GM12878 (cell line): ENCODE data around the gene TIMM10B. TPM values are rescaled to one million over a fixed set of nuclear protein-coding genes. Genes with fewer than 3 reads are reported as not detected.

Experiments
- ATAC-seq: fragments of 200-7000 bp; cut with Tn5 transposase; 3 replicates; pipeline ENCODE4 v1.9.1; 2020; ENCODE audit warnings: mild to moderate bottlenecking, moderate library complexity
- Bru-seq: library from RNA; stranded (reverse); fragments of 400-500 nt; gene quantifications from one replicate; lab custom pipeline; 2021; lab: Mats Ljungman, UMichigan
- BruChase-seq, 2 experiments: library from RNA; stranded (reverse); fragments of 400-500 nt; gene quantifications; one replicate each; lab custom pipeline; 2021; lab: Mats Ljungman, UMichigan
- BruUV-seq: library from RNA; stranded (reverse); fragments of 400-500 nt; replicated peaks from 2 replicates; lab custom pipeline; 2021; lab: Mats Ljungman, UMichigan
- CTCF ChIA-PET: fragments of 300-600 bp; sonication (Branson Sonifier 250); formaldehyde crosslinking; extraction: SDS; loops from one replicate; lab custom pipeline; 2021; ENCODE audit warnings: inconsistent platforms; lab: Yijun Ruan, JAX
- POLR2A ChIA-PET: fragments of 350-600 bp; formaldehyde crosslinking; extraction: SDS; loops from one replicate; lab custom pipeline; 2021; ENCODE audit warnings: inconsistent platforms; lab: Charles Lee
- RAD21 ChIA-PET: fragments of 300-600 bp; sonication (Branson Sonifier 250); formaldehyde crosslinking; loops from one replicate; lab custom pipeline; 2023; ENCODE audit warnings: antibody characterized with exemption; ENCODE audit not compliant: unreplicated experiment; lab: Charles Lee
- SMC1A ChIA-PET: fragments of 300-600 bp; sonication (Branson Sonifier 250); formaldehyde crosslinking; loops from one replicate; lab custom pipeline; 2023; ENCODE audit not compliant: unreplicated experiment, uncharacterized antibody; lab: Charles Lee
- DNase-seq: peaks from one replicate; pipeline ENCODE4 v3.0.0-alpha.2; 2011; ENCODE audit warnings: low read depth, low spot score
- FAIRE-seq: peaks from 3 replicates; lab custom pipeline; 2011; peaks lifted over from hg19 to GRCh38; lab: Jason Lieb, UNC
- H2AFZ ChIP-seq: 2 replicates; pipeline ENCODE4 v1.6.0; 2011; ENCODE audit warnings: low read depth, low read length, control low read depth; ENCODE audit not compliant: control insufficient read depth
- H3K27ac ChIP-seq: 2 replicates; pipeline ENCODE4 v1.5.1; 2011; ENCODE audit warnings: control low read depth; ENCODE audit not compliant: control insufficient read depth, insufficient read depth
- H3K27me3 ChIP-seq, 2 experiments: replicated peaks in 1 of 2; 2 replicates each; pipeline versions ENCODE4 v1.6.0 to v1.6.1; 2011; ENCODE audit warnings: low read length in 1 of 2; ENCODE audit not compliant: control insufficient read depth in 2 of 2, insufficient read depth in 2 of 2
- H3K36me3 ChIP-seq, 2 experiments: 2 replicates each; pipeline ENCODE4 v1.5.1; 2011; ENCODE audit warnings: low read length in 1 of 2; ENCODE audit not compliant: control insufficient read depth in 2 of 2, insufficient read depth in 2 of 2
- H3K4me1 ChIP-seq: 2 replicates; pipeline ENCODE4 v1.6.1; 2011; ENCODE audit warnings: mild to moderate bottlenecking, low read length, moderate library complexity, mixed read lengths; ENCODE audit not compliant: control insufficient read depth, insufficient read depth
- H3K4me2 ChIP-seq: 2 replicates; pipeline ENCODE4 v1.6.0; 2011; ENCODE audit warnings: control low read depth; ENCODE audit not compliant: control insufficient read depth, insufficient read depth
- H3K4me3 ChIP-seq: fragments of 200-600 bp; sonication (generic); 2 replicates; pipeline ENCODE4 v1.5.1; 2016
- H3K79me2 ChIP-seq: 2 replicates; pipeline ENCODE4 v1.6.0; 2011; ENCODE audit warnings: low read length; ENCODE audit not compliant: control insufficient read depth, insufficient read depth
- H3K9ac ChIP-seq: 2 replicates; pipeline ENCODE4 v1.8.0; 2011; ENCODE audit warnings: low read length, control low read depth, mixed read lengths; ENCODE audit not compliant: control insufficient read depth, insufficient read depth
- H3K9me3 ChIP-seq: replicated peaks from 3 replicates; pipeline ENCODE4 v1.5.1; 2011; ENCODE audit warnings: mild to moderate bottlenecking, low read length; ENCODE audit not compliant: control insufficient read depth, insufficient read depth
- H4K20me1 ChIP-seq: 2 replicates; pipeline ENCODE4 v1.6.0; 2011; ENCODE audit not compliant: control insufficient read depth, insufficient read depth
- EGR1 ChIP-seq, 2 experiments: IDR thresholded peaks; 1 replicate in 1 of 2; 2 replicates in 1 of 2; pipeline ENCODE4 v1.6.1; 2011 to 2012; ENCODE audit warnings: low read depth in 2 of 2, low read length in 2 of 2, borderline replicate concordance in 1 of 2, mild to moderate bottlenecking in 1 of 2, moderate library complexity in 1 of 2
- LARP7 ChIP-seq: fragments of 450-650 bp; IDR thresholded peaks from 2 replicates; pipeline ENCODE4 v1.6.1; 2017; ENCODE audit warnings: mild to moderate bottlenecking
- MAX ChIP-seq: IDR thresholded peaks from 2 replicates; pipeline ENCODE4 v1.6.1; 2012; ENCODE audit warnings: low read depth, low read length, improper control_type of control experiment
- NBN ChIP-seq: fragments of 450-650 bp; IDR thresholded peaks from 2 replicates; pipeline ENCODE4 v1.6.1; 2016
- NFYB ChIP-seq: IDR thresholded peaks from 2 replicates; pipeline ENCODE4 v1.6.1; 2011; ENCODE audit warnings: low read depth, mild to moderate bottlenecking, low read length, improper control_type of control experiment, moderate library complexity; ENCODE audit not compliant: insufficient read depth
- NR2C1 ChIP-seq: fragments of 450-650 bp; IDR thresholded peaks from 2 replicates; pipeline ENCODE4 v1.6.1; 2017; ENCODE audit warnings: antibody characterized with exemption, mild to moderate bottlenecking, moderate library complexity
- NR2F1 ChIP-seq: fragments of 450-650 bp; conservative IDR thresholded peaks from 2 replicates; pipeline ENCODE4 v1.6.1; 2017; ENCODE audit warnings: mild to moderate bottlenecking
- PKNOX1 ChIP-seq: fragments of 450-650 bp; IDR thresholded peaks from 2 replicates; pipeline ENCODE4 v1.6.1; 2016; ENCODE audit warnings: mild to moderate bottlenecking
- POLR2AphosphoS2 ChIP-seq: IDR thresholded peaks from 2 replicates; pipeline ENCODE4 v1.6.1; 2011; ENCODE audit warnings: low read depth, mild to moderate bottlenecking, low read length, improper control_type of control experiment, moderate library complexity
- POU2F2 ChIP-seq: IDR thresholded peaks from 3 replicates; pipeline ENCODE4 v1.6.1; 2011; ENCODE audit warnings: low read depth, mild to moderate bottlenecking, low read length, borderline replicate concordance
- SIN3A ChIP-seq: IDR thresholded peaks from 2 replicates; pipeline ENCODE4 v1.6.1; 2012; ENCODE audit warnings: low read depth, low read length, improper control_type of control experiment
- SMC3 ChIP-seq: IDR thresholded peaks from 2 replicates; pipeline ENCODE4 v1.6.1; 2011; ENCODE audit warnings: low read length, improper control_type of control experiment, borderline replicate concordance
- SUZ12 ChIP-seq: fragments of 200-600 bp; sonication (generic); IDR thresholded peaks from one replicate; pipeline ENCODE4 v1.6.1; 2018; ENCODE audit warnings: antibody characterized with exemption, mild to moderate bottlenecking; ENCODE audit not compliant: unreplicated experiment
- TARDBP ChIP-seq: IDR thresholded peaks from 2 replicates; pipeline ENCODE4 v1.6.1; 2016; ENCODE audit warnings: borderline replicate concordance
- TBL1XR1 ChIP-seq: IDR thresholded peaks from 2 replicates; pipeline ENCODE4 v1.6.1; 2012; ENCODE audit warnings: low read depth, low read length, improper control_type of control experiment
- ZNF217 ChIP-seq: fragments of 450-650 bp; IDR thresholded peaks from 2 replicates; pipeline ENCODE4 v1.6.1; 2017; ENCODE audit warnings: antibody characterized with exemption, mild to moderate bottlenecking
- ZNF24 ChIP-seq: fragments of 450-650 bp; IDR thresholded peaks from 2 replicates; pipeline ENCODE4 v1.6.1; 2017; ENCODE audit warnings: antibody characterized with exemption, mild to moderate bottlenecking
- WGBS: methylation state at CpG from one replicate; pipeline ENCODE4 v1.1.6; 2016; ENCODE audit warnings: low lambda C conversion rate; ENCODE audit not compliant: insufficient replicate concordance, insufficient coverage; ENCODE audit errors: missing lambda C conversion rate; 5-methylcytosine and 5-hydroxymethylcytosine counted together
- in situ Hi-C: fragments of 300-500 bp; cut with MboI; formaldehyde crosslinking; loops from 9 replicates; pipeline ENCODE4 v1.14.3; 2018; ENCODE audit warnings: mixed read lengths
- intact Hi-C: fragments of 100-400 bp; cut with micrococcal nuclease; formaldehyde crosslinking; loops from one replicate; pipeline ENCODE4 v1.14.2; 2022; ENCODE audit not compliant: unreplicated experiment
- long read RNA-seq, 2 experiments: library from polyadenylated mRNA; unstranded; transcript quantifications; one replicate each; pipeline ENCODE4 v2.0.0, GENCODE V29; 2019 to 2020
- polyA minus RNA-seq, 3 experiments: library from RNA; depleted of rRNA, polyadenylated mRNA; stranded (reverse); fragments of >200 nt; gene quantifications; 2 replicates each; pipeline ENCODE4 v1.2.3, GENCODE V29; 2011
- polyA plus RNA-seq, 11 experiments: library from polyadenylated mRNA; depleted of rRNA in 4 of 11; unstranded in 6 of 11; stranded (reverse) in 5 of 11; fragments of >200 nt; fragmentation: Nextera tagmentation in 4 of 11; fragmentation: Illumina TruSeq in 1 of 11; extraction: Ambion mirVana in 4 of 11; extraction: Trizol in 1 of 11; gene quantifications; 1 replicate in 1 of 11; 2 replicates in 10 of 11; pipeline versions ENCODE4 v1.2.1 to v1.2.3, GENCODE V29; 2011 to 2016; ENCODE audit warnings: inconsistent platforms in 2 of 11, missing spikeins in 2 of 11, low read depth in 1 of 11
- total RNA-seq, 4 experiments: library from RNA; depleted of rRNA in 3 of 4; stranded (reverse); fragments of >200 nt in 3 of 4; fragmentation: Illumina TruSeq in 1 of 4; extraction: Trizol in 1 of 4; gene quantifications; 2 replicates each; pipeline versions ENCODE4 v1.2.1 to v1.2.3, GENCODE V29; 2013 to 2021

The TIMM10B gene
- total RNA-seq (2013; cell fraction: nucleolus; rRNA removed), result 209 and 215 TPM in 2 replicates
- total RNA-seq (2014; rRNA removed), result 40.5 and 41.4 TPM in 2 replicates
- 28.8 and 30.3 TPM in 2 replicates for total RNA-seq (2014; rRNA removed; fragmentation: Illumina TruSeq; extraction: Trizol)
- 39.2 and 42.1 TPM in 2 replicates for total RNA-seq (2021)
- polyA plus RNA-seq (2011; ENCODE audit: low read depth), result 25.9 TPM
- 58.6 and 64.3 TPM in 2 replicates for polyA plus RNA-seq (2011; rRNA removed)
- 66.0 and 70.2 TPM in 2 replicates for polyA plus RNA-seq (2011; cell fraction: cytosol; rRNA removed)
- polyA plus RNA-seq (2011; cell fraction: nucleus; rRNA removed), result 65.6 and 86.1 TPM in 2 replicates
- polyA plus RNA-seq (2012), result 29.4 and 30.0 TPM in 2 replicates
- 32.9 and 36.1 TPM in 2 replicates for polyA plus RNA-seq (2014; fragmentation: Illumina TruSeq; extraction: Trizol)
- 100 to 1,000 TPM in 1 of 2 experiments, 10 to 100 TPM in 1; 93.3 to 126 TPM for polyA plus RNA-seq (2014; fragmentation: Nextera tagmentation; extraction: Ambion mirVana)
- 33.5 and 47.8 TPM in 2 replicates for polyA plus RNA-seq (2014; rRNA removed)
- polyA plus RNA-seq (2016; fragmentation: Nextera tagmentation; extraction: Ambion mirVana), result 10 to 100 TPM; 58.4 to 61.6 TPM
- polyA minus RNA-seq (2011; rRNA and poly(A)+ RNA removed), result 44.2 and 73.7 TPM in 2 replicates
- polyA minus RNA-seq (2011; cell fraction: cytosol; rRNA and poly(A)+ RNA removed), result 15.5 and 24.5 TPM in 2 replicates
- 77.0 and 98.9 TPM in 2 replicates for polyA minus RNA-seq (2011; cell fraction: nucleus; rRNA and poly(A)+ RNA removed)
- Bru-seq, nascent RNA, result percentile 98 among the genes with signal in this experiment
- BruChase-seq, experiment 1, labeled RNA remaining after a 6-hour chase, result percentile 98 among the genes with signal in this experiment
- BruChase-seq, experiment 2, labeled RNA remaining after a 2-hour chase, result percentile 99 among the genes with signal in this experiment
- long read RNA-seq, experiment 1, transcript TIMM10B-201 (3 exons, 2,840 nt), result major isoform, 35 of 41 reads
- long read RNA-seq, experiment 1, partial matches to known transcripts, result 0 of 41 reads
- long read RNA-seq, experiment 1, other reads (novel, unspliced or antisense), result 0 of 41 reads
- long read RNA-seq, experiment 2, transcript TIMM10B-205 (4 exons, 608 nt), result minor isoform, 5 of 153 reads
- long read RNA-seq, experiment 2, transcript TIMM10B-201 (3 exons, 2,840 nt), result major isoform, 144 of 153 reads
- long read RNA-seq, experiment 2, partial matches to known transcripts, result 0 of 153 reads
- long read RNA-seq, experiment 2, other reads (novel, unspliced or antisense), result 1 of 153 reads

GRCh38 chr11:6481012-6481923 is at the start of gene TIMM10B, which contains the start of gene ARFIP2:
TIMM10B (plus strand) TSS chr11:6481501; CDS start chr11:6481517, 16 bp downstream.
ARFIP2 (minus strand) TSS chr11:6481331; CDS start chr11:6480421, 910 bp downstream.
- H3K4me3 ChIP-seq, result peak within 1 kb of the TSS; percentile 98
- H3K9ac ChIP-seq, result peak within 1 kb of the TSS; percentile 89
- no TSS peak for BruUV-seq
- no peaks in the 10 kb centered on the region for H3K9me3 ChIP-seq
- peak; percentile 95 for FAIRE-seq
- POLR2A ChIA-PET, result interaction anchor here (0.6 to 2.0 kb wide), 16 partner anchors 11 to 268 kb away, joined by 3 to 26 read pairs (median 4); partner anchors contain the start of genes FHIP1B, ILK, MRPL17 and SMPD1
- no peaks in the 10 kb centered on the region for H3K27me3 ChIP-seq
- ATAC-seq, result peak; percentile 98
- peaks cover 1 to 18% of the 10 kb centered on the region in 2 experiments; a peak in 3 of 4 replicates for H3K36me3 ChIP-seq
- RAD21 ChIA-PET, result interaction anchor here (0.9 to 1.7 kb wide), 16 partner anchors 9 to 202 kb away, joined by 3 to 13 read pairs (median 4); partner anchors contain the start of genes MRPL17, SMPD1, TAF10 and TPP1
- CTCF ChIA-PET, result interaction anchor here (0.6 to 10.7 kb wide), 13 partner anchors 9 to 202 kb away, joined by 3 to 119 read pairs (median 4); partner anchors contain the start of gene MRPL17
- peak; percentile 91 for DNase-seq
- H3K79me2 ChIP-seq, result peaks cover 40% of the 10 kb centered on the region
- SMC1A ChIA-PET, result interaction anchor here (0.8 to 2.9 kb wide), 8 partner anchors 12 to 201 kb away, joined by 3 to 14 read pairs (median 4); partner anchors contain the start of gene MRPL17
- H3K27ac ChIP-seq, result peak within 1 kb of the TSS; percentile 80
- intact Hi-C loops, result loop anchor here (2.0 to 10.0 kb wide), 3 partner anchors 126 to 1044 kb away; partner anchors contain the start of genes CNGA4 and FHIP1B
- peak within 1 kb of the TSS; percentile 83 for H2AFZ ChIP-seq
- in situ Hi-C loops, result loop anchor here (5.0 kb wide), 1 partner anchor 126 kb away; no protein-coding TSS in a partner anchor
- H3K4me1 ChIP-seq, result peaks cover 19% of the 10 kb centered on the region
- 1% methylated on average over 62 of the region's 66 CpGs for WGBS
- peak within 1 kb of the TSS; percentile 98 for H3K4me2 ChIP-seq
- H4K20me1 ChIP-seq, result no peaks in the 10 kb centered on the region
- TF ChIP-seq PKNOX1 (peak; percentile 79), EGR1 (IDR thresholded peaks at IDR 0.05; ENCODE audit: borderline replicate concordance in 1 of 2, low read depth in 2 of 2, low read length in 2 of 2) (no peak), NBN (peak; percentile 90), SMC3 (no peak), SIN3A (peak; percentile 77), NR2F1 (peak; percentile 35; the same call in 1 of the 2 replicates), MAX (peak; percentile 90), TARDBP (peak; percentile 81), POLR2AphosphoS2 (peak; percentile 72), TBL1XR1 (peak; percentile 42; the same call in 1 of the 2 replicates), POU2F2 (peak; percentile 76; the same call in 1 of the 3 replicates), NR2C1 (peak; percentile 77), ZNF24 (no peak), SUZ12 (no peak), LARP7 (peak; percentile 43), ZNF217 (peak; percentile 31; the same call in 1 of the 2 replicates), NFYB (no peak)
